WTC11 (cell line): ENCODE measurements around the gene CPNE4. TPM values are rescaled to one million over a fixed set of nuclear protein-coding genes. Genes with fewer than 3 reads are reported as not detected.

Experiments used
- ATAC-seq: fragments of 200-7000 bp; cut with Tn5 transposase; 2 replicates; pipeline ENCODE4 v1.10.0; 2021; ENCODE audit warnings: mild to moderate bottlenecking, moderate library complexity
- CTCF ChIA-PET: fragments of 300-600 bp; sonication (Branson Sonifier 250); formaldehyde crosslinking; loops from one replicate; lab custom pipeline; 2021; ENCODE audit warnings: antibody characterized with exemption; lab: Charles Lee
- POLR2A ChIA-PET: fragments of 350-600 bp; sonication (Branson Sonifier 250); formaldehyde crosslinking; loops from one replicate; lab custom pipeline; 2021; ENCODE audit warnings: antibody characterized with exemption; lab: Charles Lee
- DNase-seq: peaks from one replicate; pipeline ENCODE4 v3.0.0; 2021; ENCODE audit warnings: low spot score
- H3K27ac Mint-ChIP-seq: 2 replicates; pipeline ENCODE4 v1.8.0; 2021; ENCODE audit warnings: mixed read lengths
- H3K27me3 Mint-ChIP-seq: 2 replicates; pipeline ENCODE4 v1.8.0; 2021; ENCODE audit warnings: low read depth, mild to moderate bottlenecking, moderate library complexity, mixed read lengths
- H3K36me3 Mint-ChIP-seq: 2 replicates; pipeline ENCODE4 v1.8.0; 2021; ENCODE audit warnings: mixed read lengths
- H3K4me1 Mint-ChIP-seq: 2 replicates; pipeline ENCODE4 v1.8.0; 2022; ENCODE audit warnings: mixed read lengths
- H3K4me3 Mint-ChIP-seq: 2 replicates; pipeline ENCODE4 v1.8.0; 2021; ENCODE audit warnings: mild to moderate bottlenecking, moderate library complexity, mixed read lengths
- H3K9me3 Mint-ChIP-seq: 2 replicates; pipeline ENCODE4 v1.8.0; 2021; ENCODE audit warnings: mixed read lengths
- ARID4B ChIP-seq: sonication (generic); formaldehyde crosslinking; IDR thresholded peaks from 2 replicates; pipeline ENCODE4 v1.8.0; 2023; ENCODE audit warnings: missing genetic modification reagents, mild to moderate bottlenecking, borderline replicate concordance
- ATF1 ChIP-seq: sonication (generic); formaldehyde crosslinking; IDR thresholded peaks from 2 replicates; pipeline ENCODE4 v1.8.1; 2023; ENCODE audit warnings: mild to moderate bottlenecking, moderate library complexity, missing genetic modification reagents
- ATF2 ChIP-seq: sonication (generic); formaldehyde crosslinking; IDR thresholded peaks from 2 replicates; pipeline ENCODE4 v1.8.1; 2022; ENCODE audit warnings: low read depth, missing genetic modification reagents, borderline replicate concordance
- ELF4 ChIP-seq: sonication (generic); formaldehyde crosslinking; IDR thresholded peaks from 2 replicates; pipeline ENCODE4 v1.8.1; 2022; ENCODE audit warnings: low read depth, mild to moderate bottlenecking, moderate library complexity, missing genetic modification reagents
- FOXP1 ChIP-seq: sonication (generic); formaldehyde crosslinking; IDR thresholded peaks from 2 replicates; pipeline ENCODE4 v1.8.0; 2022; ENCODE audit warnings: missing genetic modification reagents, mild to moderate bottlenecking, moderate library complexity, borderline replicate concordance
- GRHL2 ChIP-seq: fragments of 250-450 bp; sonication (Bioruptor Pico); IDR thresholded peaks from 2 replicates; pipeline ENCODE4 v1.8.0; 2022; ENCODE audit warnings: mild to moderate bottlenecking, moderate library complexity; ENCODE audit not compliant: insufficient replicate concordance, severe bottlenecking
- GTF2I ChIP-seq: fragments of 250-450 bp; sonication (Bioruptor Pico); conservative IDR thresholded peaks from 2 replicates; pipeline ENCODE4 v1.4.0; 2021; ENCODE audit warnings: mild to moderate bottlenecking
- IRF1 ChIP-seq: sonication (generic); formaldehyde crosslinking; IDR thresholded peaks from 2 replicates; pipeline ENCODE4 v1.8.0; 2023; ENCODE audit warnings: missing genetic modification reagents
- KAT7 ChIP-seq: sonication (generic); formaldehyde crosslinking; IDR thresholded peaks from 2 replicates; pipeline ENCODE4 v1.8.1; 2023; ENCODE audit warnings: missing genetic modification reagents, mild to moderate bottlenecking, borderline replicate concordance
- MYBL2 ChIP-seq: sonication (generic); formaldehyde crosslinking; IDR thresholded peaks from 2 replicates; pipeline ENCODE4 v1.8.1; 2023; ENCODE audit warnings: mild to moderate bottlenecking, moderate library complexity, missing genetic modification reagents
- NR2C2 ChIP-seq: sonication (generic); formaldehyde crosslinking; IDR thresholded peaks from 2 replicates; pipeline ENCODE4 v1.8.0; 2022; ENCODE audit warnings: mild to moderate bottlenecking, missing genetic modification reagents
- PRDM15 ChIP-seq: sonication (generic); formaldehyde crosslinking; IDR thresholded peaks from 2 replicates; pipeline ENCODE4 v1.8.0; 2022; ENCODE audit warnings: missing genetic modification reagents
- SMAD3 ChIP-seq: sonication (generic); formaldehyde crosslinking; IDR thresholded peaks from 2 replicates; pipeline ENCODE4 v1.8.0; 2022; ENCODE audit warnings: missing genetic modification reagents, mild to moderate bottlenecking, borderline replicate concordance
- TP53 ChIP-seq: sonication (generic); formaldehyde crosslinking; IDR thresholded peaks from 2 replicates; pipeline ENCODE4 v1.8.1; 2023; ENCODE audit warnings: mild to moderate bottlenecking, missing genetic modification reagents
- ZBTB43 ChIP-seq: sonication (generic); formaldehyde crosslinking; IDR thresholded peaks from 2 replicates; pipeline ENCODE4 v1.8.1; 2023; ENCODE audit warnings: mild to moderate bottlenecking, missing genetic modification reagents
- ZNF232 ChIP-seq: sonication (generic); formaldehyde crosslinking; IDR thresholded peaks from 2 replicates; pipeline ENCODE4 v1.8.0; 2022; ENCODE audit warnings: mild to moderate bottlenecking, missing genetic modification reagents
- ZNF317 ChIP-seq: sonication (generic); formaldehyde crosslinking; IDR thresholded peaks from 2 replicates; pipeline ENCODE4 v1.8.1; 2023; ENCODE audit warnings: low read depth, mild to moderate bottlenecking, moderate library complexity, missing genetic modification reagents, borderline replicate concordance
- ZNF671 ChIP-seq: fragments of 250-450 bp; sonication (Bioruptor Pico); IDR thresholded peaks from 2 replicates; pipeline ENCODE4 v1.8.0; 2021; ENCODE audit warnings: mild to moderate bottlenecking
- total RNA-seq: library from RNA; stranded (reverse); gene quantifications from 3 replicates; pipeline ENCODE4 v1.2.3, GENCODE V29; 2021
- TF ChIP-seq, protein P1 (sequence below): sonication (generic); formaldehyde crosslinking; IDR thresholded peaks from 2 replicates; pipeline ENCODE4 v1.8.1; 2023; ENCODE audit warnings: mild to moderate bottlenecking, missing genetic modification reagents, moderate library complexity

CPNE4 gene
- total RNA-seq, 1 experiment from 2014 or later: 2.4 TPM

DNA sequence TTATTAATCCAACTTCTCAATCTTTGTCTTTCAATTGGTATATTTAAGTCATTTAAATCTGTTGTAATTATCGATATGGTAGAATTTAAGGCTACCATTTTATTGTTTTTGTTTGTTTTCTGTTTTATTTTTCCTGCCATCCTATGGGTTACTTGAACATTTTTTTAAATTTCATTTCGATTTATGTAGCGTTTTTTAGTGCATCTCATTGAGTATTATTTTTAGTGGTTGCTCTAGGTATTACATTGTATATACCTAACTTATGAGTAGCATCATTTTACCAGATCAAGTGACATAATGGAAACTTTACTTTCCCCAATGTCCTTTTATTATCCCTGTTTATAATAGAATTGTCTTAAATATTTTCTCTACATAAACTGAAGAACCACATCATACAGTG is 284.6 kb downstream of the CPNE4 start (continued):
- TF ChIP-seq ARID4B (CRISPR knock-in tag) (no peak), ZNF232 (CRISPR knock-in tag) (no peak), ATF2 (CRISPR knock-in tag) (no peak), ELF4 (no peak), NR2C2 (CRISPR knock-in tag) (no peak), TP53 (CRISPR knock-in tag) (no peak), ZBTB43 (CRISPR knock-in tag) (no peak), GTF2I (CRISPR knock-in tag) (no peak), GRHL2 (CRISPR knock-in tag) (no peak), ZNF671 (CRISPR knock-in tag) (no peak)

- Mint-ChIP-seq H3K27ac (no peak overlapping the region), H3K36me3 (no peaks in the 10 kb centered on the region), H3K27me3 (no peaks in the 10 kb centered on the region), H3K4me1 (peaks cover 19% of the 10 kb centered on the region), H3K9me3 (no peaks in the 10 kb centered on the region), H3K4me3 (no peak overlapping the region)
- ATAC-seq: peak; percentile 51; the same call in 1 of the 2 replicates
- DNase-seq: no peak
- ChIA-PET POLR2A (no interaction called here), CTCF (no interaction called here)
- no peak for TF ChIP-seq MYBL2 (CRISPR knock-in tag)
Measured at GRCh38 chr3:131749826-131750225, 285.0 kb downstream of the CPNE4 start.

GRCh38 chr3:131747466-131747865 is 287.3 kb downstream of the CPNE4 start:
- H3K4me3 Mint-ChIP-seq: no peak overlapping the region
- no peak overlapping the region; the same call in 1 of the 2 replicates for H3K27ac Mint-ChIP-seq
- no peaks in the 10 kb centered on the region for H3K36me3 Mint-ChIP-seq
- CTCF ChIA-PET: interaction anchor here (0.7 kb wide), 1 partner anchor 1729 kb away, joined by 3 read pairs; no protein-coding TSS in a partner anchor
- peaks cover 19% of the 10 kb centered on the region for H3K4me1 Mint-ChIP-seq
- TF ChIP-seq ZNF317 (CRISPR knock-in tag) (no peak), SMAD3 (CRISPR knock-in tag) (no peak), PRDM15 (CRISPR knock-in tag) (no peak), FOXP1 (CRISPR knock-in tag) (no peak), KAT7 (CRISPR knock-in tag) (no peak), ATF1 (CRISPR knock-in tag) (no peak), IRF1 (CRISPR knock-in tag) (no peak)
- TF ChIP-seq, protein P1, sequence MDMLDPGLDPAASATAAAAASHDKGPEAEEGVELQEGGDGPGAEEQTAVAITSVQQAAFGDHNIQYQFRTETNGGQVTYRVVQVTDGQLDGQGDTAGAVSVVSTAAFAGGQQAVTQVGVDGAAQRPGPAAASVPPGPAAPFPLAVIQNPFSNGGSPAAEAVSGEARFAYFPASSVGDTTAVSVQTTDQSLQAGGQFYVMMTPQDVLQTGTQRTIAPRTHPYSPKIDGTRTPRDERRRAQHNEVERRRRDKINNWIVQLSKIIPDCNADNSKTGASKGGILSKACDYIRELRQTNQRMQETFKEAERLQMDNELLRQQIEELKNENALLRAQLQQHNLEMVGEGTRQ (CRISPR knock-in tag): no peak
- TF ChIP-seq, all 79 proteins: peak for 0
- DNase-seq: no peak
- Mint-ChIP-seq H3K27me3 (no peaks in the 10 kb centered on the region), H3K9me3 (no peaks in the 10 kb centered on the region)
- POLR2A ChIA-PET: no interaction called here
- ATAC-seq: peak; percentile 18; the same call in 1 of the 2 replicates
